ENCODE results near the gene CALR3.

DNA sequence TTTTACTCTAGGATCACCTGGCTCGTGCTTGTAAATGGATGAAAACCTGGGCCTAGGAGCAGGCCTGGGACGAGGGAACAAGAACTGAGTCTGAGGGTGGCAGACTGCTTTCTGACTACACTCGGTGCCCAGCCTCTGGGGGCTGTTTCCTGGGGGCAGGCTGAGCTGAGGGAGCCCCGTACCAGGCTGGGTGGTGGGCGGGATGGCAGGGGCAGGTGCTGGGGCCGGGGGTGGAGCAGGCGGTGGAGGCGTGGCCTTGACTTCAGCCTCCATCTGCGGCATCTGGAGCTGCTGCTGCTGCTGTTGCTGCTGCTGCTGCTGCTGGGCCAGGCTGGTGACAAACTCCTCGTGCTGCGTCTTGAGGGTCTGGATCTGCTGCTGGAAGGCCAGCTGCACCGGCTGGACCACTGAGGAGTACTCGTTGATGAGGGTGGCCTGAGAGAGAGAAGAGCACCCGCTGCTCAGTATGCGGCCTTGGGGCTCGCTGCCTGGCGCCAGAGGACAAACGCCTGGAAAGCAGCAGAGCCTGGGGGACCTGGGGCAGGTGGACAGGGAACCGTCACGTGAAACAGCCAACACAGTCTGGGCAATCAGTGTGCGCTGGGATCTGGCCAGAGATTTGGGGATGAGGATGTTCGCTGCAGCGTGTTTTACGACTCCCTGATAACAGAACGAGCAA lies 33.6 kb upstream of the CALR3 start:
- no peak for TF ChIP-seq POLR2A (IDR thresholded peaks at IDR 0.05)
- TF ChIP-seq, protein P1, sequence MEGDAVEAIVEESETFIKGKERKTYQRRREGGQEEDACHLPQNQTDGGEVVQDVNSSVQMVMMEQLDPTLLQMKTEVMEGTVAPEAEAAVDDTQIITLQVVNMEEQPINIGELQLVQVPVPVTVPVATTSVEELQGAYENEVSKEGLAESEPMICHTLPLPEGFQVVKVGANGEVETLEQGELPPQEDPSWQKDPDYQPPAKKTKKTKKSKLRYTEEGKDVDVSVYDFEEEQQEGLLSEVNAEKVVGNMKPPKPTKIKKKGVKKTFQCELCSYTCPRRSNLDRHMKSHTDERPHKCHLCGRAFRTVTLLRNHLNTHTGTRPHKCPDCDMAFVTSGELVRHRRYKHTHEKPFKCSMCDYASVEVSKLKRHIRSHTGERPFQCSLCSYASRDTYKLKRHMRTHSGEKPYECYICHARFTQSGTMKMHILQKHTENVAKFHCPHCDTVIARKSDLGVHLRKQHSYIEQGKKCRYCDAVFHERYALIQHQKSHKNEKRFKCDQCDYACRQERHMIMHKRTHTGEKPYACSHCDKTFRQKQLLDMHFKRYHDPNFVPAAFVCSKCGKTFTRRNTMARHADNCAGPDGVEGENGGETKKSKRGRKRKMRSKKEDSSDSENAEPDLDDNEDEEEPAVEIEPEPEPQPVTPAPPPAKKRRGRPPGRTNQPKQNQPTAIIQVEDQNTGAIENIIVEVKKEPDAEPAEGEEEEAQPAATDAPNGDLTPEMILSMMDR (IDR thresholded peaks at IDR 0.05), result no peak
